ENCODE results near the gene SCGB3A1. TPM values are rescaled to one million over a fixed set of nuclear protein-coding genes. Genes with fewer than 3 reads are reported as not detected.

SCGB3A1 gene
- total RNA-seq, 8 experiments from 2014 or later = not detected

DNA sequence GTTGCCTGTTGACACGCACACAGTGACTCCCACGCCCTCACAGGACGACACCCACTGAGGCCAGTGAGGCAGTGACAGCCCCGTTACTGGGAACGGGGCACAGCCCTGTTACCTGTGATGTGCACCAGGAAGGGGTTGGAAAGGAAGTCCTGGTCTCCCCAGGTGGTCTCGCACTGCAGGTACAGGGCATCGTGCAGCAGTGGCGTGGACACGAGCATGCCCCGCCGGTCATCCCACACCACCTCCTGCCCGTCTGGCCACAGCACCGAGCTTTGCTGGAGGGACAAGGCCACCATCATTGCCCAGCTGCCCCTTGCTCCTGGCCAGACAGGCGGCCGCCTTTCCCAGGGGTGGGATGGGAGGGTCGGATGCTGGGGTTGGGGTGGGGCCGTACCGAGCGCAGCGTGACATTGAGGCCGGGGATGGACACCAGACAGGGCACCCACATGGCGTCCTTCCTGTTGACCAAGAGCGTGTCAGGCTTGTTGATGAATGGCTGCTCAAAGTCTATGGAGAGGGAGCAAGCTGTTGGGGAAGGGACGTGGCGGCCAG is 38.6 kb upstream of the SCGB3A1 start:
- ATAC-seq (replicated peaks in 6 of 8) = no peak
- no peak overlapping the region for H3K27ac ChIP-seq
- WGBS, 10 experiments = 53 to 81% methylated on average over 3 of the region's 25 CpGs; no CpG with 5 or more reads in 8 of the 10 experiments
- peaks cover 0 to 10% of the 10 kb centered on the region in 2 donors for H3K4me1 ChIP-seq (replicated peaks in 1 of 2)
- no peak overlapping the region for H3K4me3 ChIP-seq
- in situ Hi-C loops (cut with MboI; ENCODE audit: low pct_unique_long_range_greater_than_20kb in 2 of 9, low sequenced_read_pairs in 9 of 9, unreplicated experiment in 9 of 9) = no loop called here

GRCh38 chr5:180628827-180629750 is 37.8 kb upstream of the SCGB3A1 start:
- 30 to 87% (median 69%) methylated on average over 2 to 3 of the region's 44 CpGs; no CpG with 5 or more reads in 7 of the 10 experiments for WGBS, 10 experiments
- in situ Hi-C loops (cut with MboI; ENCODE audit: low pct_unique_long_range_greater_than_20kb in 2 of 9, low sequenced_read_pairs in 9 of 9, unreplicated experiment in 9 of 9) = no loop called here

GRCh38 chr5:180628211-180628610 is 36.9 kb upstream of the SCGB3A1 start:
- ATAC-seq (replicated peaks in 6 of 8) = no peak
- in situ Hi-C loops (cut with MboI; ENCODE audit: low pct_unique_long_range_greater_than_20kb in 2 of 9, low sequenced_read_pairs in 9 of 9, unreplicated experiment in 9 of 9) = no loop called here
- WGBS, 10 experiments = 20 to 76% (median 25%) methylated on average over 1 to 7 of the region's 14 CpGs; no CpG with 5 or more reads in 7 of the 10 experiments
- H3K27ac ChIP-seq = no peak overlapping the region
- peaks cover 0 to 13% of the 10 kb centered on the region in 2 donors for H3K4me1 ChIP-seq (replicated peaks in 1 of 2)
- H3K4me3 ChIP-seq = no peak overlapping the region

More at GRCh38 chr5:180628827-180629750, 37.8 kb upstream of the SCGB3A1 start:
- Histone ChIP-seq H3K4me1 (replicated peaks in 1 of 2) (peaks cover 0 to 10% of the 10 kb centered on the region in 2 donors), H3K27ac (no peak overlapping the region), H3K4me3 (no peak overlapping the region)
- ATAC-seq (replicated peaks in 6 of 8) = no peak

DNA sequence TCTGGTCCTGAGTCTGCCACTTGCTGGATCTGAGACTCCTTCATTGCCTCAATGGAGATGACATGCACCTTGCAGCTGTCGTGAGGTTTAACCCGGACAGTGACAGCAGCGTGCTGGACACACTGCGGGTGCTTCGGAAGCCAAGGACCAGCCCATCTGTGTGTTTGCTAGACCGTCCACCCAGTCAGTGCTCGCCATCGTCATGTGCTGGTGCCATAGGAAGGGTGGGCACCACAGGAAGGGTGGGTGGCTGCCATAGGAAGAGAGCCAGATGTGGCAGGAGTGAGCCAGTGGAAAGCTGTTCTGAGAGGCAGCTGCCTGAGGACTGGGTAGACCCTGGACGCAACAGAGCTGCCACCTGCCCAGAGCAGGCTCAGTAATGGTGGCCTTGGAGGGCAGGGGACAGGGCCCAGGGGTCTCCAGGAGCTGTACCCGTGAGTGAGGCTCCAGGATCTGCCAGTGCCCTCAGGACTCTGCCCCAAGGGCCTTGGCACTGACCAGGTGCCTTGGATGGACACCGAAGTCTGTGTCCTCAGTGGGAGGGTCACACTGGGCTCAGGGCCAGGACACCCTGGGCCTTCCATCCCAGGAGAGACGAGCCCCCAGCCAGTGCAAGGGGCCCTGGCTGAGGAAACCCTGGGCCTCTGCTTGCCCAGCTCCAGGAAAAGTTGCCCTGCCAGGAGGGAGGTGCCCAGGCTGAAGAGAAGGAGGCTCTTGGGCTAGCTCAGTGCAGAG is 36.3 kb upstream of the SCGB3A1 start:
- WGBS, 10 experiments = 20 to 100% (median 57%) methylated on average over 1 of the region's 12 CpGs; no CpG with 5 or more reads in 7 of the 10 experiments
- in situ Hi-C loops (cut with MboI; ENCODE audit: low pct_unique_long_range_greater_than_20kb in 2 of 9, low sequenced_read_pairs in 9 of 9, unreplicated experiment in 9 of 9) = no loop called here
- no peak for ATAC-seq (replicated peaks in 6 of 8)
- Histone ChIP-seq H3K4me3 (no peak overlapping the region), H3K4me1 (replicated peaks in 1 of 2) (peaks cover 0 to 11% of the 10 kb centered on the region in 2 donors), H3K27ac (no peak overlapping the region)

DNA sequence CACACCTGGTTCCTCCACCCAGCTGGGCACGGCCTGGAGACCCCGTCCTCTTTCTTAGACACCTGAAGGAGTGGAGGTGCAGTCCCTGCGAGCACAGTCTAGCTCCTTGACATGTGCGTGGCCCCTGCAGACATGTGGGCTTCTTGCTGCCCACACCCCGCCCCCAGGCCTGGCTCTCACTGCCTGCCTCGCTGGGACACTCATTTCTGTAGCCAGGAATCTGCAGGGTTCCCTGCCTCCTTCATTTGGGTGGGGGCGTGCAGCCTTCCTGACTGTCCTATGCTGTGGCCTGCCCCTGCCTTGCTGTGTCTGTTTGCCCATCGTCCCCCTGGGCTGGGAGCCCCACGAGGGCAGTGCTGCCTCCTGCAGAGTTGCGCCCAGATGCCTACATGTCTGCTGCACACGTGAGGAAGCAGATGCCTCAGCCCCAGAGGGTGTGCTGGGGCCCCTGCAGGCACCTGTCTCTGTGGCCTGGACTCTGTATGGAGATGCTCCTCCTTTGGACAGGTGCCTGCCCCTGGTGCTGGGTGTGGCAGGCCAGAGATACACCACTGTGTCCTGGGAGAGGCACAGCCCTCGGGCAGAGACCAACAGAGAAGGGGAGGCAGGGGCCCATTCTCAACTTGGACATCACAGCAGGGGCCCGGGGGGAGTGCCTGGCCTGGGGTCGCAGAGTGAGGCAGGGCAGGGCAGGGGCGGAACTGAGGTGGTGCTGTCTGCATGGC is 35.5 kb upstream of the SCGB3A1 start:
- WGBS, 10 experiments = 30 to 83% (median 60%) methylated on average over 2 to 3 of the region's 15 CpGs; no CpG with 5 or more reads in 7 of the 10 experiments
- in situ Hi-C loops (cut with MboI; ENCODE audit: low pct_unique_long_range_greater_than_20kb in 2 of 9, low sequenced_read_pairs in 9 of 9, unreplicated experiment in 9 of 9) = no loop called here
- H3K27ac ChIP-seq = no peak overlapping the region
- peaks cover 0 to 4% of the 10 kb centered on the region in 2 donors for H3K4me1 ChIP-seq (replicated peaks in 1 of 2)
- peak in 3 of 8 experiments; percentile 37 to 59 (median 53) for ATAC-seq (replicated peaks in 6 of 8)
- no peak overlapping the region for H3K4me3 ChIP-seq

- in situ Hi-C loops (cut with MboI; ENCODE audit: low pct_unique_long_range_greater_than_20kb in 2 of 9, low sequenced_read_pairs in 9 of 9, unreplicated experiment in 9 of 9) = no loop called here
- H3K4me1 ChIP-seq (replicated peaks in 1 of 2) = peaks cover 0 to 3% of the 10 kb centered on the region in 2 donors
- 80 to 100% (median 97%) methylated on average over 1 to 8 of the region's 25 CpGs; no CpG with 5 or more reads in 6 of the 10 experiments for WGBS, 10 experiments
- H3K4me3 ChIP-seq = no peak overlapping the region
- no peak overlapping the region for H3K27ac ChIP-seq
- ATAC-seq (replicated peaks in 6 of 8) = no peak
Measured at GRCh38 chr5:180625791-180626660, 34.7 kb upstream of the SCGB3A1 start.

GRCh38 chr5:180625125-180625790 is 34.0 kb upstream of the SCGB3A1 start:
- WGBS, 10 experiments = 69 to 100% (median 89%) methylated on average over 1 to 3 of the region's 10 CpGs; no CpG with 5 or more reads in 7 of the 10 experiments
- in situ Hi-C loops (cut with MboI; ENCODE audit: low pct_unique_long_range_greater_than_20kb in 2 of 9, low sequenced_read_pairs in 9 of 9, unreplicated experiment in 9 of 9) = no loop called here

GRCh38 chr5:180624587-180624986 is 33.3 kb upstream of the SCGB3A1 start:
- H3K4me1 ChIP-seq (replicated peaks in 1 of 2) = peaks cover 0 to 3% of the 10 kb centered on the region in 2 donors
- peak in 4 of 8 experiments; percentile 17 to 60 (median 41) for ATAC-seq (replicated peaks in 6 of 8)
- H3K4me3 ChIP-seq = no peak overlapping the region
- WGBS, 10 experiments = 30 to 80% methylated on average over 1 to 2 of the region's 5 CpGs; no CpG with 5 or more reads in 8 of the 10 experiments
- H3K27ac ChIP-seq = no peak overlapping the region
- in situ Hi-C loops (cut with MboI; ENCODE audit: low pct_unique_long_range_greater_than_20kb in 2 of 9, low sequenced_read_pairs in 9 of 9, unreplicated experiment in 9 of 9) = no loop called here

More at GRCh38 chr5:180625125-180625790, 34.0 kb upstream of the SCGB3A1 start:
- no peak for ATAC-seq (replicated peaks in 6 of 8)
- H3K4me1 ChIP-seq (replicated peaks in 1 of 2) = peaks cover 0 to 3% of the 10 kb centered on the region in 2 donors
- no peak overlapping the region for H3K27ac ChIP-seq
- no peak overlapping the region for H3K4me3 ChIP-seq

GRCh38 chr5:180623844-180624243 is 32.5 kb upstream of the SCGB3A1 start:
- H3K4me1 ChIP-seq (replicated peaks in 1 of 2) = peaks cover 0 to 3% of the 10 kb centered on the region in 2 donors
- 100% methylated on average over 1 of the region's 15 CpGs; no CpG with 5 or more reads in 9 of the 10 experiments for WGBS, 10 experiments
- ATAC-seq (replicated peaks in 6 of 8) = no peak
- in situ Hi-C loops (cut with MboI; ENCODE audit: low pct_unique_long_range_greater_than_20kb in 2 of 9, low sequenced_read_pairs in 9 of 9, unreplicated experiment in 9 of 9) = no loop called here
- H3K27ac ChIP-seq = no peak overlapping the region
- H3K4me3 ChIP-seq = no peak overlapping the region

GRCh38 chr5:180623411-180623834 is 32.1 kb upstream of the SCGB3A1 start:
- in situ Hi-C loops (cut with MboI; ENCODE audit: low pct_unique_long_range_greater_than_20kb in 2 of 9, low sequenced_read_pairs in 9 of 9, unreplicated experiment in 9 of 9) = no loop called here
- ATAC-seq (replicated peaks in 6 of 8) = no peak

GRCh38 chr5:180622910-180623309 is 31.6 kb upstream of the SCGB3A1 start:
- H3K4me3 ChIP-seq = no peak overlapping the region
- no peak overlapping the region for H3K27ac ChIP-seq
- H3K4me1 ChIP-seq (replicated peaks in 1 of 2) = peaks cover 0 to 3% of the 10 kb centered on the region in 2 donors
- no peak for ATAC-seq (replicated peaks in 6 of 8)
- WGBS, 10 experiments = 60 to 100% (median 67%) methylated on average over 1 of the region's 6 CpGs; no CpG with 5 or more reads in 7 of the 10 experiments
- in situ Hi-C loops (cut with MboI; ENCODE audit: low pct_unique_long_range_greater_than_20kb in 2 of 9, low sequenced_read_pairs in 9 of 9, unreplicated experiment in 9 of 9) = no loop called here

More at GRCh38 chr5:180623411-180623834, 32.1 kb upstream of the SCGB3A1 start:
- WGBS, 10 experiments = 80 to 100% methylated on average over 1 of the region's 10 CpGs; no CpG with 5 or more reads in 8 of the 10 experiments
- Histone ChIP-seq H3K4me3 (no peak overlapping the region), H3K27ac (no peak overlapping the region), H3K4me1 (replicated peaks in 1 of 2) (peaks cover 0 to 3% of the 10 kb centered on the region in 2 donors)
